ENCODE measurements around the gene OR10AD1. TPM values are rescaled to one million over a fixed set of nuclear protein-coding genes. Genes with fewer than 3 reads are reported as not detected.

OR10AD1 gene
- total RNA-seq, 1 donor from 2014 or later = not detected

DNA sequence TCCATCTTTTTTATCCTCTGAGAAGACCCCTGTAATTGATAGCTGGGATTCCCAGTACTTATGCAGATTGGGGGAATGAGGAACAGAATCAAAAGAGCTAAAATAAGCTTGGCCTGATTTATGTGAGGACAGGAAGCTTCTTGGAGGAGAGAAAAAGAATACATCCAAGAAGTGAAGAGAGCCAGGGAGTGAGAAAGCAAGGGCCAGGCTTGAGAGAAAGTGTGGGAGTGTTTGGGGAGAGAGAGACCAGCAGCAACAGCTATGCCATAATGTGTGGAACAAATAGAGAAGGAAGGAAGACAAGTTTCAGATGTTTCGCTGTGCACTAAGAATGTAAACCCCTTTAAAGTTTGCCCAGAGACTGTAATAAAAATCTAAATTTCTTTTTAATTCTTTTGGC lies 23.6 kb downstream of the OR10AD1 start:
- no peak for DNase-seq
- H3K27me3 ChIP-seq (ENCODE audit: low read depth) = peaks cover 66% of the 10 kb centered on the region

DNA sequence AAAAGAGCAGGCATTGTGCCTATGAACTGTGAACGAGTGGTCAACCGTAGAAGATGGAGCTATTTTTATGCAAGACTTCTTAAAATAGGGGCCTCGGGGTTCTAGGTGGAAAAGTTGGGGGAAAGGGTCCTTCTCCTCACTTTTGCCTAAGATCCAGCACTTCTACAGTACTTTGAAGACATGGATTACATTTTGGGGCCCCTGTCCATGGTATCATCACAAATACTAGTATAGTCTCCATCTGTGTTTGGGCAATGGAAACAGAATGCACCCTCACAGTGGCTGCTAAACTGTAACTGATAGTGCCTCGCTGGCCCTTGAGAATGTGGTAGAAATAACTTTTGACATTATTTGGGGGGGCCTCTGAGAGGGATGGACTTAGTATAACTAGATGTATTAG lies 25.1 kb downstream of the OR10AD1 start:
- Histone ChIP-seq H3K27ac (no peak overlapping the region), H3K4me3 (no peak overlapping the region), H3K36me3 (no peaks in the 10 kb centered on the region), H3K27me3 (ENCODE audit: low read depth) (peaks cover 51% of the 10 kb centered on the region), H3K4me1 (peaks cover 7% of the 10 kb centered on the region), H3K9me3 (no peaks in the 10 kb centered on the region)
- ATAC-seq (no peak), DNase-seq (no peak)
- TF ChIP-seq, protein P1, sequence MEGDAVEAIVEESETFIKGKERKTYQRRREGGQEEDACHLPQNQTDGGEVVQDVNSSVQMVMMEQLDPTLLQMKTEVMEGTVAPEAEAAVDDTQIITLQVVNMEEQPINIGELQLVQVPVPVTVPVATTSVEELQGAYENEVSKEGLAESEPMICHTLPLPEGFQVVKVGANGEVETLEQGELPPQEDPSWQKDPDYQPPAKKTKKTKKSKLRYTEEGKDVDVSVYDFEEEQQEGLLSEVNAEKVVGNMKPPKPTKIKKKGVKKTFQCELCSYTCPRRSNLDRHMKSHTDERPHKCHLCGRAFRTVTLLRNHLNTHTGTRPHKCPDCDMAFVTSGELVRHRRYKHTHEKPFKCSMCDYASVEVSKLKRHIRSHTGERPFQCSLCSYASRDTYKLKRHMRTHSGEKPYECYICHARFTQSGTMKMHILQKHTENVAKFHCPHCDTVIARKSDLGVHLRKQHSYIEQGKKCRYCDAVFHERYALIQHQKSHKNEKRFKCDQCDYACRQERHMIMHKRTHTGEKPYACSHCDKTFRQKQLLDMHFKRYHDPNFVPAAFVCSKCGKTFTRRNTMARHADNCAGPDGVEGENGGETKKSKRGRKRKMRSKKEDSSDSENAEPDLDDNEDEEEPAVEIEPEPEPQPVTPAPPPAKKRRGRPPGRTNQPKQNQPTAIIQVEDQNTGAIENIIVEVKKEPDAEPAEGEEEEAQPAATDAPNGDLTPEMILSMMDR (IDR thresholded peaks at IDR 0.05) = no peak
- intact Hi-C loops (cut with DNase I) = no loop called here

More for the DNA sequence above, 23.6 kb downstream of the OR10AD1 start:
- Histone ChIP-seq H3K4me1 (peaks cover 20% of the 10 kb centered on the region), H3K27ac (no peak overlapping the region), H3K4me3 (no peak overlapping the region), H3K36me3 (no peaks in the 10 kb centered on the region), H3K9me3 (no peaks in the 10 kb centered on the region)
- intact Hi-C loops (cut with DNase I) = no loop called here
- TF ChIP-seq, protein P1 (IDR thresholded peaks at IDR 0.05) = no peak
- no peak for ATAC-seq

DNA sequence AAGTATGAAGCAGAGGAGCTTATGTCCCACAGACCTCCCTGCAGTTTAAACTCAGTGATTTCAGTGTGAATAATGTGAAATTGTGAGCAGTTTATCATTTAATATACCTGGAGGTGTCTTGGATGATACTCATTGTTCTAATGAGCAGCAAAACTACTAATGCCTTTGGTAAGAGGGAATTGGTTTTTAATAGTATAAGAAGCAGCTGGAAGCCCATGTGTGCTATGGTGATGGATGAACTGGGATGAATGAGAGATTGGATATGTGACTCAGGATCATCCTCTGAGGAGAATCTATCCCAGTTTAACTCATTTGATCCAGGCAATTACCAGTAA lies 26.7 kb downstream of the OR10AD1 start:
- Histone ChIP-seq H3K4me3 (no peak overlapping the region), H3K9me3 (no peaks in the 10 kb centered on the region), H3K36me3 (no peaks in the 10 kb centered on the region), H3K27me3 (ENCODE audit: low read depth) (peaks cover 35% of the 10 kb centered on the region), H3K27ac (no peak overlapping the region), H3K4me1 (no peaks in the 10 kb centered on the region)
- ATAC-seq (no peak), DNase-seq (no peak)
- TF ChIP-seq, protein P1 (IDR thresholded peaks at IDR 0.05) = no peak
- intact Hi-C loops (cut with DNase I) = no loop called here

DNA sequence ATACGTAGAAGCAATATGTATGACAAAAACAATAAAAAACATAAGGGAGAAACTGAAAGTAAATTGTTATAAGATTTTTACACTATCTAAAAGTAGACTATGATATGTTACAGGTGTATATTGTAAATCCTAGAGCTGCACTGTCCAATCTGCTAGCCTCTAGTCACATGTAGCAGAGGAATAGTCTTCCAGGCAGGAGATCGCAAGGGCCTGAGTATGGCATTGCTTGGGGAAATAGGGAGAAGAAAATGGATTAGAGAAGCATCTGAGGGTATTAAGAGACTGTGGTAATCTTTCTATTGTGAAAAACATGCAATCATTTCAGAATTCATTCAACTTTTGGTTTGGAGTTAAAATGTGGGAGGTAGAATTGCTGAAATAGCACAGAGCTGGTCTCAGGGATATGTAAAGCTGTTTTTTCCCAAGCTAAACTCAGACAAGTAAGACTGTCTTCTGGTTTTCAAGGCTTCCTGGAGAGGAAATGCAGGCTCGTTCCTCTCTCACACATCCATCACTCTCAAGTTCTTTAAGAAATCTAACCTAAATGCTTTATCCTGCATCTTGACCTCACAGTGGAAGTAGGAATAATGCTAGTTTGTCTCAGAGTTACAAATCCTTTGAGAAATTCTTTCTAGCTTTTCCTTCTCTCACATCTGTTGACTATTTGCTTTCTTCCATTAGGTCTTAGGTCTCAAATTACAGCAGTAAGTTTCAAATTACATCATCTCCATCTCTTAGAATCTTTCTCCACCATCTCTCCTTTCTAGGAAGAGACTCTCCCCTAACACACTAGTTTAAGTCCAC lies 27.3 kb downstream of the OR10AD1 start:
- ATAC-seq (no peak), DNase-seq (no peak)
- Histone ChIP-seq H3K4me1 (no peaks in the 10 kb centered on the region), H3K27me3 (ENCODE audit: low read depth) (peaks cover 29% of the 10 kb centered on the region), H3K27ac (no peak overlapping the region), H3K9me3 (no peaks in the 10 kb centered on the region), H3K4me3 (no peak overlapping the region), H3K36me3 (no peaks in the 10 kb centered on the region)
- intact Hi-C loops (cut with DNase I) = no loop called here
- TF ChIP-seq, protein P1 (IDR thresholded peaks at IDR 0.05) = no peak

DNA sequence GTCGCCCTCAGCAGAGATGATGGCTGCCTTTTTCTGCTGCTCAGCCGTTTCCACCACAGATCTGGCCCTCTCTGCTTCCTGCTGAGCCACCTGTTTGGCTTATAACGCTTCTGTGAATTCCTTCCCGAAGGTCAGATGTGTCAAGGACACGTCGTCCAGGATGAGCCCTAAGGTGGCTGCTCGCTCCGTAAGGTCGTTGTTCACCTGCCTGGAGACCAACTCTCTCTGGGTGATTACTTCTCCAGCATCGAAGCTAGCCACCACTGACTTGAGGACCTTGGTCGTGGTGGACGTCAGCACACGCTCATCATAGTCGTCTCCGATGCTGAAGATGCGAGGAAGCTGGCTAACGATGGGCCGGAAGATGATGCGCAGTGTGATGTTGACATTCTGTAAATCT lies 34.1 kb downstream of the OR10AD1 start:
- Histone ChIP-seq H3K9me3 (no peaks in the 10 kb centered on the region), H3K27me3 (ENCODE audit: low read depth) (peaks cover 4% of the 10 kb centered on the region), H3K4me3 (no peak overlapping the region), H3K36me3 (no peaks in the 10 kb centered on the region), H3K4me1 (no peaks in the 10 kb centered on the region), H3K27ac (no peak overlapping the region)
- ATAC-seq (no peak), DNase-seq (no peak)
- intact Hi-C loops (cut with DNase I) = no loop called here
- TF ChIP-seq, protein P1 (IDR thresholded peaks at IDR 0.05) = no peak

Measured in lower lobe of right lung (tissue), 2 donors.